Natural killer cell (primary cell): Measurements from ENCODE around the gene MAP1LC3B. TPM values are rescaled to one million over a fixed set of nuclear protein-coding genes. Genes with fewer than 3 reads are reported as not detected.
A peak's percentile ranks its signal among the peaks of the same experiment; 100 is the strongest.

ENCODE experiments used
- ATAC-seq, 3 donors: fragments of 150-1000 bp in 2 of 3; fragments of 200-7000 bp in 1 of 3; cut with Tn5 transposase; 1 replicate in 1 of 3; 2 replicates in 2 of 3; pipeline ENCODE4 v1.10.0; 2021; ENCODE audit warnings: mild to moderate bottlenecking in 2 of 3, moderate library complexity in 2 of 3
- DNase-seq, 2 donors: peaks; one replicate each; pipeline versions ENCODE4 v3.0.0 to v3.0.0-alpha.2; 2013 to 2021; ENCODE audit warnings: mixed read lengths in 1 of 2
- H3K27ac ChIP-seq: one replicate; pipeline ENCODE4 v1.5.1; 2013; ENCODE audit warnings: mild to moderate bottlenecking, low read length
- H3K27me3 ChIP-seq: one replicate; pipeline ENCODE4 v1.6.1; 2013; ENCODE audit warnings: low read length; ENCODE audit not compliant: control insufficient read depth, insufficient read depth
- H3K36me3 ChIP-seq: one replicate; pipeline ENCODE4 v1.6.1; 2013; ENCODE audit warnings: low read length; ENCODE audit not compliant: control insufficient read depth, insufficient read depth
- H3K4me1 ChIP-seq: one replicate; pipeline ENCODE4 v1.6.1; 2013; ENCODE audit warnings: low read length; ENCODE audit not compliant: control insufficient read depth, insufficient read depth
- H3K4me3 ChIP-seq: one replicate; pipeline ENCODE4 v1.5.1; 2013; ENCODE audit warnings: low read length
- H3K9me3 ChIP-seq: one replicate; pipeline ENCODE4 v1.6.1; 2013; ENCODE audit warnings: low read length; ENCODE audit not compliant: control insufficient read depth, insufficient read depth
- H3K27ac Mint-ChIP-seq, 2 donors: one replicate each; pipeline ENCODE4 v1.8.0; 2022; ENCODE audit warnings: mild to moderate bottlenecking in 2 of 2, mixed read lengths in 2 of 2, moderate library complexity in 1 of 2
- H3K27me3 Mint-ChIP-seq, 2 donors: one replicate each; pipeline ENCODE4 v1.8.0; 2022; ENCODE audit warnings: low read depth in 2 of 2, mixed read lengths in 2 of 2
- H3K36me3 Mint-ChIP-seq: one replicate; pipeline ENCODE4 v1.8.0; 2022; ENCODE audit warnings: mixed read lengths
- H3K4me1 Mint-ChIP-seq, 2 donors: one replicate each; pipeline ENCODE4 v1.8.0; 2022; ENCODE audit warnings: mixed read lengths in 2 of 2
- H3K4me3 Mint-ChIP-seq: one replicate; pipeline ENCODE4 v1.8.0; 2022; ENCODE audit warnings: mild to moderate bottlenecking, moderate library complexity, mixed read lengths
- H3K9me3 Mint-ChIP-seq, 2 donors: one replicate each; pipeline ENCODE4 v1.8.0; 2022; ENCODE audit warnings: mixed read lengths in 2 of 2
- CTCF ChIP-seq: fragments of 200-600 bp; IDR thresholded peaks from one replicate; pipeline ENCODE4 v1.8.0; 2022; ENCODE audit warnings: antibody characterized with exemption
- WGBS: methylation state at CpG from one replicate; pipeline ENCODE4 v1.1.7; 2013; ENCODE audit warnings: missing lambda C conversion rate; ENCODE audit not compliant: insufficient coverage; 5-methylcytosine and 5-hydroxymethylcytosine counted together
- intact Hi-C: fragments of 100-400 bp; cut with micrococcal nuclease; formaldehyde crosslinking; loops from one replicate; pipeline ENCODE4 v1.14.2; 2022
- total RNA-seq, 4 donors: library from RNA; stranded (reverse); fragments of 120-200 nt in 1 of 4; gene quantifications; one replicate each; pipeline versions ENCODE4 v1.2.3 to v1.2.4, GENCODE V29; 2013 to 2022

Gene MAP1LC3B
- total RNA-seq, 3 donors from 2014 or later (not counting 1 experiment from before 2014, with no cell fraction given) = 171 to 220 (median 172) TPM

GRCh38 chr16:87343753-87344050 lies 48.4 kb upstream of the MAP1LC3B start:
- peaks cover 25% of the 10 kb centered on the region for H3K36me3 ChIP-seq

DNA sequence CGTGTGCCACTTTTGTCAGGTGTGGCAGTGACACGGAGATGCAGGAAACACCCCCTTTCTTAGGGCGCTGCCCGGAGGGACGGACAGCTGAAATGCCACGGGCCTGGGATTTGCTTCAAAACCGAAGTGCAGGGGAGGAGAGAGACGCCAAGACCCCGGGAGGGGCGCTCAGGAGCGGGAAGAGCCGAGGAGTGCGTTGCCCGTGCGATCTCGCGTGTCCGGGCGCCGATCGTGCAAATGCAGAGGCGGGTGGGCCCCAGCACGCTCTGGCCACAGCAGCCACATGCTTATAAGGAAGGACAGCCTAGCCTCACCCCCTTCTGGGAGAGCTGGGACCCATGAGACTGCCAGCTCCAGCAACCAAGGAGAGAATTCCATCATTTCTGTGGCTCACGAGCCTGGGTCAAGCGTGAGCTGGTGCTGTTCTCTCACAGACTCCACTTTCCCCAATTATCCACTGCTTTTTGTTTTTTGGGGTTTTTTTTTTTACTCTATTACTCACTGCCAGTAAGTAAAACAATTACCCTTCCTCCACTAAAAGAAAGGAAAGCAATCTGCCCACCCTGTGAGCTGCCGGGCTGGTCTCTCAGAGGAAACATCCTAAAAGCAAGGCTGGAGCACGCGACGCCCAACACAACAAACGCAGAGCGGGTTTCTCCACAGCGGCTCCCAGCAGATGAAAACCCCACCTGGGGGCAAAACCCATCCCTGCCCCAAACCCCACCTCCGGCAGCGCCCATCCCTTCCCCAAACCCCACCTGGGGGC lies 47.8 kb upstream of the MAP1LC3B start:
- H3K4me1 Mint-ChIP-seq = peaks cover 6 to 14% of the 10 kb centered on the region in 2 donors
- intact Hi-C loops = no loop called here
- H3K4me3 Mint-ChIP-seq = no peak overlapping the region
- Histone ChIP-seq H3K27me3 (no peaks in the 10 kb centered on the region), H3K4me3 (no peak overlapping the region), H3K4me1 (peaks cover 17% of the 10 kb centered on the region), H3K9me3 (no peaks in the 10 kb centered on the region), H3K27ac (no peak overlapping the region), H3K36me3 (peaks cover 22% of the 10 kb centered on the region)
- no peaks in the 10 kb centered on the region for H3K36me3 Mint-ChIP-seq
- no peak for TF ChIP-seq CTCF
- DNase-seq (no peak), ATAC-seq (no peak)
- H3K27ac Mint-ChIP-seq = peak overlapping the region in 1 of 2 donors; percentile 89
- 92% methylated on average over 34 of the region's 34 CpGs for WGBS
- no peaks in the 10 kb centered on the region for H3K27me3 Mint-ChIP-seq
- H3K9me3 Mint-ChIP-seq = no peaks in the 10 kb centered on the region

More at GRCh38 chr16:87343753-87344050, 48.4 kb upstream of the MAP1LC3B start:
- Mint-ChIP-seq H3K27ac (peak overlapping the region in 1 of 2 donors; percentile 51), H3K36me3 (no peaks in the 10 kb centered on the region), H3K4me1 (peaks cover 6 to 14% of the 10 kb centered on the region in 2 donors), H3K4me3 (peak overlapping the region; percentile 9), H3K9me3 (no peaks in the 10 kb centered on the region), H3K27me3 (no peaks in the 10 kb centered on the region)
- Histone ChIP-seq H3K27ac (no peak overlapping the region), H3K27me3 (no peaks in the 10 kb centered on the region), H3K4me1 (peaks cover 17% of the 10 kb centered on the region), H3K4me3 (no peak overlapping the region), H3K9me3 (no peaks in the 10 kb centered on the region)
- TF ChIP-seq CTCF = no peak
- intact Hi-C loops = no loop called here
- DNase-seq (no peak), ATAC-seq (no peak)
- WGBS = 95% methylated on average over 11 of the region's 11 CpGs

GRCh38 chr16:87344931-87345631 lies 47.1 kb upstream of the MAP1LC3B start:
- 73% methylated on average over 12 of the region's 17 CpGs for WGBS

More at GRCh38 chr16:87344931-87345631, 47.1 kb upstream of the MAP1LC3B start:
- no peak overlapping the region for H3K4me3 ChIP-seq
- Mint-ChIP-seq H3K27me3 (no peaks in the 10 kb centered on the region), H3K27ac (peak overlapping the region; percentile 30 to 89), H3K4me3 (peak overlapping the region; percentile 84), H3K9me3 (no peaks in the 10 kb centered on the region), H3K4me1 (peaks cover 6 to 18% of the 10 kb centered on the region in 2 donors), H3K36me3 (no peaks in the 10 kb centered on the region)
- ATAC-seq = peak; percentile 30 to 82 (median 50)
- peak overlapping the region; percentile 48 for H3K27ac ChIP-seq
- no peaks in the 10 kb centered on the region for H3K27me3 ChIP-seq
- H3K36me3 ChIP-seq = peaks cover 18% of the 10 kb centered on the region
- peak in 1 of 2 donors; percentile 75 for DNase-seq
- H3K4me1 ChIP-seq = peaks cover 17% of the 10 kb centered on the region
- no peaks in the 10 kb centered on the region for H3K9me3 ChIP-seq
- intact Hi-C loops = no loop called here
- TF ChIP-seq CTCF = no peak
